ENCODE results near the gene TCEAL1. TPM values are rescaled to one million over a fixed set of nuclear protein-coding genes. Genes with fewer than 3 reads are reported as not detected.
"Not testable (repeated sequence)": the region's sequence is repeated elsewhere in the genome, so short reads cannot be mapped to it uniquely, and the experiment has no call there.

TCEAL1 gene
- total RNA-seq, 1 experiment from 2014 or later = 4.9 TPM

GRCh38 chrX:103644125-103644524, 15.3 kb downstream of the TCEAL1 start:
- Mint-ChIP-seq H3K36me3 (no peaks in the 10 kb centered on the region), H3K4me3 (no peak overlapping the region), H3K4me1 (no peaks in the 10 kb centered on the region), H3K27ac (no peak overlapping the region), H3K9me3 (0 out of 2 replicates have a peak, but pooled peaks cover 5% of the 10 kb centered on the region), H3K27me3 (ENCODE audit: low read depth) (peaks cover 18% of the 10 kb centered on the region)
- no peak for DNase-seq (ENCODE audit: low spot score)
- no peak for ATAC-seq
- no peak for TF ChIP-seq HMGA2 (CRISPR knock-in tag; IDR thresholded peaks at IDR 0.05)
- TF ChIP-seq CTCF (IDR thresholded peaks at IDR 0.05) = no peak
- TF ChIP-seq GABPB1 (CRISPR knock-in tag; IDR thresholded peaks at IDR 0.05) = no peak
- TF ChIP-seq USF1 (CRISPR knock-in tag; IDR thresholded peaks at IDR 0.05) = no peak
- no peak for TF ChIP-seq ZSCAN18 (CRISPR knock-in tag; IDR thresholded peaks at IDR 0.05)
- TF ChIP-seq ZNF416 (CRISPR knock-in tag; IDR thresholded peaks at IDR 0.05) = no peak
- no peak for TF ChIP-seq CREB1 (CRISPR knock-in tag; IDR thresholded peaks at IDR 0.05)
- TF ChIP-seq NFYB (CRISPR knock-in tag; conservative IDR thresholded peaks at IDR 0.05; ENCODE audit: low read depth) = no peak
- TF ChIP-seq NR3C1 (CRISPR knock-in tag; conservative IDR thresholded peaks at IDR 0.05; ENCODE audit: low read depth) = no peak
- TF ChIP-seq KAT7 (CRISPR knock-in tag; IDR thresholded peaks at IDR 0.05; ENCODE audit: borderline replicate concordance) = no peak
- no peak for TF ChIP-seq FOXK1 (CRISPR knock-in tag; IDR thresholded peaks at IDR 0.05)
- POLR2A ChIA-PET = no interaction called here
- CTCF ChIA-PET = interaction anchor here (0.5 to 1.7 kb wide), 2 partner anchors 14 to 124 kb away, joined by 3 to 4 read pairs; no protein-coding TSS in a partner anchor

DNA sequence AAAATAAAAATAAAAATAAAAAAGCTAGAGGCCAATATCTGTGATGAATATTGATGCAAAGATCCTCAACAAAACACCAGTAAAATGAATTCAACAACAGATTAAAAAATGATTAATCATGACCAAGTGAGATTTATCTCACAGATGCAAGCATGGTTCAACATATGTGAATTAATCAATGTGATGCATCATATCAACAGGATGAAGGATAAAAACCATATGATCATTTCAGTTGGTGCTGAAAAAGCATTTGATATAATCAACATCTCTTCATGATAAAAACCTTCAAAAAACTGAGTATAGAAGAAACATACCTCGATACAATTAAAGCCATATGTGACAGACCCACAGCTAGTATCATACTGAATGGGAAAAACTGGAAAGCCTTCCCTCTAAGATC, 18.9 kb downstream of the TCEAL1 start:
- Mint-ChIP-seq H3K27ac (no peak overlapping the region), H3K4me3 (no peak overlapping the region), H3K36me3 (no peaks in the 10 kb centered on the region), H3K9me3 (0 out of 2 replicates have a peak, but pooled peaks cover 5% of the 10 kb centered on the region), H3K4me1 (no peaks in the 10 kb centered on the region), H3K27me3 (ENCODE audit: low read depth) (peaks cover 19% of the 10 kb centered on the region)
- CTCF ChIA-PET = no interaction called here
- DNase-seq (ENCODE audit: low spot score) (no peak), ATAC-seq (no peak)
- TF ChIP-seq NR1H2 (CRISPR knock-in tag; IDR thresholded peaks at IDR 0.05) = no peak
- POLR2A ChIA-PET = no interaction called here

GRCh38 chrX:103651151-103651773, 22.5 kb downstream of the TCEAL1 start:
- Mint-ChIP-seq H3K9me3 (0 out of 2 replicates have a peak, but pooled peaks cover 5% of the 10 kb centered on the region), H3K27me3 (ENCODE audit: low read depth) (peaks cover 10% of the 10 kb centered on the region; the same call in 1 of the 2 replicates), H3K27ac (no peak overlapping the region), H3K4me1 (no peaks in the 10 kb centered on the region), H3K36me3 (no peaks in the 10 kb centered on the region), H3K4me3 (no peak overlapping the region)
- ChIA-PET CTCF (no interaction called here), POLR2A (no interaction called here)
- TF ChIP-seq E2F5 (CRISPR knock-in tag; IDR thresholded peaks at IDR 0.05) (no peak), MYBL2 (CRISPR knock-in tag; IDR thresholded peaks at IDR 0.05) (no peak), SMAD4 (CRISPR knock-in tag; IDR thresholded peaks at IDR 0.05) (no peak), STAT6 (CRISPR knock-in tag; conservative IDR thresholded peaks at IDR 0.05; ENCODE audit: low read depth) (no peak), ZNF671 (CRISPR knock-in tag; IDR thresholded peaks at IDR 0.05) (no peak), NR2C2 (CRISPR knock-in tag; IDR thresholded peaks at IDR 0.05) (no peak), NFATC4 (CRISPR knock-in tag; IDR thresholded peaks at IDR 0.05) (no peak), GABPB1 (CRISPR knock-in tag; IDR thresholded peaks at IDR 0.05) (no peak)
- ATAC-seq (no peak), DNase-seq (ENCODE audit: low spot score) (no peak)

- ATAC-seq; H3K27me3 Mint-ChIP-seq (ENCODE audit: low read depth); DNase-seq (ENCODE audit: low spot score); POLR2A ChIA-PET; CTCF ChIA-PET; H3K4me1 Mint-ChIP-seq; H3K36me3 Mint-ChIP-seq; H3K27ac Mint-ChIP-seq; H3K9me3 Mint-ChIP-seq; H3K4me3 Mint-ChIP-seq: not testable (repeated sequence)
These were observed 26.6 kb downstream of the TCEAL1 start for GRCh38 chrX:103655230-103656000.
